NOMO-1 treated with DMSO at 0.1 percent for 48 hours (cell line): Measurements from ENCODE around the gene PIK3C3.
"Not testable (repeated sequence)": the region's sequence is repeated elsewhere in the genome, so short reads cannot be mapped to it uniquely, and the experiment has no call there.

Experiments
- DNase-seq: peaks from one replicate; lab custom pipeline; 2025; ENCODE audit not compliant: unreplicated experiment; lab: John Stamatoyannopoulos, UW

PIK3C3 gene

GRCh38 chr18:41965634-41966255 is 10.7 kb downstream of the PIK3C3 start:
- DNase-seq: no peak

GRCh38 chr18:41966943-41967342 is 11.9 kb downstream of the PIK3C3 start:
- DNase-seq: no peak

GRCh38 chr18:41967680-41968079 is 12.6 kb downstream of the PIK3C3 start:
- no peak for DNase-seq

- no peak for DNase-seq
These were observed 14.8 kb downstream of the PIK3C3 start for GRCh38 chr18:41969881-41970280.

GRCh38 chr18:41972067-41972925 is 17.3 kb downstream of the PIK3C3 start:
- DNase-seq: no peak

- DNase-seq: no peak
These were observed 18.9 kb downstream of the PIK3C3 start for GRCh38 chr18:41973983-41974382.

GRCh38 chr18:41974796-41975201 is 19.8 kb downstream of the PIK3C3 start:
- no peak for DNase-seq

- no peak for DNase-seq
These were observed 20.2 kb downstream of the PIK3C3 start for GRCh38 chr18:41975284-41975683.

GRCh38 chr18:41977233-41977632 is 22.2 kb downstream of the PIK3C3 start:
- DNase-seq: peak; percentile 69

- no peak for DNase-seq
These were observed 28.1 kb downstream of the PIK3C3 start for GRCh38 chr18:41982942-41983660.

GRCh38 chr18:41985914-41986313 is 30.9 kb downstream of the PIK3C3 start:
- no peak for DNase-seq

GRCh38 chr18:41989508-41989907 is 34.5 kb downstream of the PIK3C3 start:
- DNase-seq: no peak

GRCh38 chr18:41992066-41992465 is 37.0 kb downstream of the PIK3C3 start:
- DNase-seq: peak; percentile 64

- DNase-seq: peak; percentile 67
These were observed 37.7 kb downstream of the PIK3C3 start for GRCh38 chr18:41992703-41993102.

- peak; percentile 64 for DNase-seq
These were observed 38.1 kb downstream of the PIK3C3 start for GRCh38 chr18:41993151-41993550.

- no peak for DNase-seq
These were observed 41.0 kb downstream of the PIK3C3 start for GRCh38 chr18:41996020-41996419.

GRCh38 chr18:41999751-42000150 is 44.7 kb downstream of the PIK3C3 start:
- peak; percentile 75 for DNase-seq

- no peak for DNase-seq
These were observed 46.8 kb downstream of the PIK3C3 start for GRCh38 chr18:42001801-42002200.

- DNase-seq: no peak
These were observed 49.6 kb downstream of the PIK3C3 start for GRCh38 chr18:42004653-42005052.

- DNase-seq: no peak
These were observed 50.7 kb downstream of the PIK3C3 start for GRCh38 chr18:42005782-42006181.

GRCh38 chr18:42009457-42009856 is 54.4 kb downstream of the PIK3C3 start:
- DNase-seq: not testable (repeated sequence)

GRCh38 chr18:42011053-42011452 is 56.0 kb downstream of the PIK3C3 start:
- DNase-seq: no peak
